ENCODE data around the gene MARVELD3. TPM values are rescaled to one million over a fixed set of nuclear protein-coding genes. Genes with fewer than 3 reads are reported as not detected.

Gene MARVELD3
- polyA plus RNA-seq, 4 donors = 11.9 to 18.0 (median 15.0) TPM

DNA sequence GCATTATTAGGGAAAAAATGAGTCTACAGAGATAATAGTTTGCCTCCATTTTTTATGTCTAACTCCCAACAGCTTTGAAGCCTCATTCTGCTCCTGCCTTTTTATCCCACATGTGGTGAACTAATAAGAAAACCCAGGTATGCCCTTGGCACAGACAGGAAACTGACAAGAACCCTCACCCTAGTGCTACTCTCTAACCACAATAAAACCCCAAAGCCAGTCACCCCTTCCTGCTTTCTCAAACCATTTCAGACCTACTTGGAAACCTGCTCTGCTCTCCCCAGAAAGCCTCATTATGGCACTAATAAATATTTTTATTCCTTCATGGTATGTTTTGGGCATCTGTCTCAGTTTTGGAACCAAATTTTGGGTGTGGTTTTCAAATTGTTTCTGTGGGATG, 3.9 kb upstream of the MARVELD3 start:
- DNase-seq (ENCODE audit: low read depth in 4 of 4, low spot score in 2 of 4) = no peak

DNA sequence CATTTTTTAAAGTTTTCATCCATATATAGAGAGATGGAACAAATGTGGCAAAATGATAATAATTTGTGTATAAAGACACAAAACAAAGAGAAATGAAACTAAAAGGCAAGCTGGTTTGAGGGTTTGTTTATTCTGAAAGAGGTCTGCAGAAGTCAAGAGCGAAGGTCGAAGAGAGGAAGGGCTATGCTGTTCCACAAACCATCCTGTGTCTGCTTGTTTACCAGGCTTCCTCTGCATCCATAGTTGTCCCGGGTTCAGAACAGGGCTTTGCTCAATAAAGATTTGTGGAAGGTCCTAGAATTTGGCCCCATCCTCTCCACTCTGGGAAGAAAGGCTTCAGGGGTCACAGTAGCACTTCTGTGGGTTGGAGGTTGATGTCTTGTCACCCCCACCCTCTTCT, 2.4 kb upstream of the MARVELD3 start:
- no peak for DNase-seq (ENCODE audit: low read depth in 4 of 4, low spot score in 2 of 4)

DNA sequence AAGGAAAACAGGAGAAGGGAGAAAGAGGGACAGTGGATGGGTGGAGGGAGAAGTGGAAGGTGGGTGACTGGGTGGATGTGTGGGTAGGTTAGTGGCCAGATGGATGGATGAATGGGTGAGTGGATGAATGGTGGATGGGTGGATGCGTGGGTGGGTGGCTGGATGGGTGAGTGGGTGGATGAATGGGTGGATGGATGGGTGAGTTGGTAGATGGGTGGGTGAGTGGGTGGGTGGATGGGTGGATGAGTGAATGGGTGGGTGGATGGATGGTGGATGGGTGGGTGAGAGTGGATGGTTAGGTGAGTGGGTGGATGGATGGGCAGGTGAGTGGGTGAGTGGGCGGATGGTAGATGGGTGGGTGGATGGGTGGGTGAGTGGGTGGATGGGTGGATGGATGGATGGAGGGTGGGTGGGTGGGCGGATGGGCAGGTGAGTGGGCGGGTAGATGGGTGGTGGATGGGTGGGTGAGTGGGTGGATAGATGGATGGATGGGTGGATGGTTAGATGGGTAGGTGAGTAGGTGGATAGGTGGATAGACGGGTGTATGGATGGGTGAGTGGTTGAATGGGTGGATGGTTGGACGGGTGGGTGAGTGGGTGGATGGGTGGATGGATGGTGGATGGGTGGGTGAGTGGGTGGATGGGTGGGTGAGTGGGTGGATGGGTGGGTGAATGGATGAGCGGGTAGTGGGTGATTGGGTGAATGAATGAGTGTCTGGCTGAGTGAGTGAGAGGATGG, 702 bp upstream of the MARVELD3 start:
- DNase-seq (ENCODE audit: low read depth in 4 of 4, low spot score in 2 of 4) = no peak

DNA sequence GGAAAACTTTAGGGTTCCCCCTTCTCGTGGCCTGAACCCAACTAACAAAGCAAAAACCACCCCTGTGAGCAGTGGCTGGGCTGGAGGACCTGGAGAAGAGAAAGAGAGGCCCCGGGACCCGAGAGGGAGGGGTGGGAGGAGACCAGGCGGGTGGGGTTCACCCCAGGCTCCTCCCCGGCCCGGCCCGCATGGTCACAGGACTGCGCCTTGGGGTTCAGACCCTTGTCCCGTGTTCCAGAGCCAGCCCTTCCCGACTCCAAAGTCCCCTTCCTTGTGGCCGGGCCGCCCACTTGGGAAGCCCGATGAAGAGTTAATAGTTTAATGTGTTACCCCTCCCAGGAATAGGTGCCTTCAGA, 852 bp downstream of the MARVELD3 start:
- DNase-seq (ENCODE audit: low read depth in 4 of 4, low spot score in 2 of 4) = peak in 1 of 4 donors; percentile 12

DNA sequence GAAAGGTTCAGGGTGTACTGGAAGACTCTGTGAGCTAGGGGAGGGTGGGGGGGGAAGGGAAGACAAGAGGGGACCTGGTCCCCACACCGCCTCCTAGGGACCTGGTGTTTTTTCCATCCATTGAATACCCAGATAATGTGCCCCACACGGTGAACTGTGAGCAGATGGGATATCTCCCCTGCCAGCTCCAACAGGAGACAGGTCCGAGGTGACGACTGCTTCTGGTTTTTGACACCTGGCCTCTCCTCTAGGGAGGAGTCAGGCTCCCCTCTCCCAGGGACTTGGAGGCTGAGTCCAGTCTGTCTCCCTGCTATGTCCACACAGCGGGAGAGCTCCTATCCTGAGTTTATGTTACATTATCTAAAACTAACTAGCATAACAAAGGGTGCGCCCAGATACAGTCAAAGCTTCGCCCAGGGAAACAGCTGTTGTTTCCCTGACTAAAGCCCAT, 1.8 kb downstream of the MARVELD3 start:
- DNase-seq (ENCODE audit: low read depth in 4 of 4, low spot score in 2 of 4) = no peak

DNA sequence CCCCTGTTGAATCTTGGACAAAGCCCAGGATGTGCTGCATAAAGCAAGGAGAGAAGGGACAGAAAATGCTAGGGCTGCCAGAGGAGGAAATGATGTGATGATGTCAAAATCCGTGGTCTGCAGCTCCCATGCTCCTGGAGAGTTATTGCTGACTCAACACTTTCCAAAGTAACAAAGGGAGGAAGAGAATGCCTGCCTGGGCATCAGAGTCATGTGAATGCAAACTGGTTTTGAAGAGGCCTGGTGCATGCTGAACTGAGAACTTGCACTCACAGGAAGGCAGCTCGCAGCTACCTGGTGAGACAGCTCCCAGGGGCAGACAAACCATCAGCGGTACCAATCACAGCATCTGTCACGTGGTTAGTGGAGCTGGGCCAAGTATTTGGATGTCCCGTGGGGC, 2.8 kb downstream of the MARVELD3 start:
- DNase-seq (ENCODE audit: low read depth in 4 of 4, low spot score in 2 of 4) = no peak

DNA sequence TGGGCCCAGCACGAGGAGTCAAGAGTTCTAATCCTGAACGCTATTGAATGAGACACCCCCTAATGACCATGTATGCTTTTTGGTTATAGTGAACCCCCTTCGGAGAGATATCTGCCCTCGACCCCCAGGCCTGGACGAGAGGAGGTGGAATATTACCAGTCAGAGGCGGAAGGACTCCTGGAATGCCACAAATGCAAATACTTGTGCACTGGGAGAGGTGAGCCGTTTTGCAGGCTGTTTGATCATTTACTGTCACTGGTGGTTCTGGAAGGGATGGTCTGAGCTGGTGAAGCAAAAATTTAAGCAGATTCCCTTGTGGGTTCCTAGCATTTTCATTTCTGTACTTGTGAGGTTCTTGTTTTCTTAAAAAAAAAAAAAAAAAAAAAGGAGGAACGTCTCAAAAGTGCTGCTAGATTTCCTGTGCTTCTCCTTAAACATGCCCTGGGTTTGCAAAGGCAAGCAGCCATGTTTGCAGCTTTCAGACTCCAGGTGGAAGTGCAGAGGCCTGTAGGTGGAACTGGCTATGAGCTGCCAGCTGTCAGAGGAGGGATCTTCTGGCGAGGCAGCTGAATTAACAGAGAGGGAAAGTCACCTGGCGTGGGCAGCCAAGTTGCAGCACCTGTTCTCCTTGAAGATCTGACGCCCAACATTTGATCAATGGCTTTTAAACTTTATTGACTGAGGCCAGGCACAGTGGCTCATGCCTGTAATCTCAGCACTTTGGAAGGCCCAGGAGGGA, 3.5 kb downstream of the MARVELD3 start:
- DNase-seq (ENCODE audit: low read depth in 4 of 4, low spot score in 2 of 4) = no peak

DNA sequence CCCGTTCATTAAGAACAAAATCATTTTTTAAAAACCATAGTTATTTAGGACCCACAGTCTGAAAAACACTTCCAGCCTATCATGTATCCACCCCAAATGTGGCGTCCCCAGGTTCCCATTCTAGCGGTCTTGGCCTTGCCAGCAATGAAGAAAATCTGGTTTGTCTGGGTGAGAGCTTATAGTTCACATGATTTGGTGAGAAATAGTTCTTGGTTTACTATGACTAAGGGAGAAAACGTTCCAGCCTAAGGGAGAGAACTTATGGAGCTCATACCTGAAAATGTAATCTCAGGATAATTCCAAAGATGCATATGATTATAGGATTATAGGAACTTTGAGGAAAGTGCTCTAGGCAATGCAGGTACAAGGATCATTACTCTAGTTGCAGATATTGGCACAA, 4.8 kb downstream of the MARVELD3 start:
- no peak for DNase-seq (ENCODE audit: low read depth in 4 of 4, low spot score in 2 of 4)

DNA sequence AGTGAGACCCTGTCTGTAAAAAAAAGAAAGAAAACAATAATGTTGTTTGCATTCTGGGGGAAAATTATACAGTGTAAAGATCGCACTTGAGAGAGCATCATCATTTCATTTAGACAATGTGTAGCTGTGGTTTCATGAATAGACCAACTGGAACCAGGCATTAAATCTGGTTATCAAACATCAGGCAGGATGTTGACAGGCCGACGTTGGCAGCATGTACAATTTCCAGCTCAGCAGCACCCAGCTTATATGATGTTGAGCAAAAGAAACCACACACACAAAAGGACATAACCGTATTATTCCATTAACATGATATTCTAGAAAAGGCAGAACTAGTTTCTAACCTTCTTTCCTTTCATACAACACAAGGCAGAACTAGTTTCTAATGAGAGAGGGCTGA, 5.8 kb downstream of the MARVELD3 start:
- DNase-seq (ENCODE audit: low read depth in 4 of 4, low spot score in 2 of 4) = no peak

DNA sequence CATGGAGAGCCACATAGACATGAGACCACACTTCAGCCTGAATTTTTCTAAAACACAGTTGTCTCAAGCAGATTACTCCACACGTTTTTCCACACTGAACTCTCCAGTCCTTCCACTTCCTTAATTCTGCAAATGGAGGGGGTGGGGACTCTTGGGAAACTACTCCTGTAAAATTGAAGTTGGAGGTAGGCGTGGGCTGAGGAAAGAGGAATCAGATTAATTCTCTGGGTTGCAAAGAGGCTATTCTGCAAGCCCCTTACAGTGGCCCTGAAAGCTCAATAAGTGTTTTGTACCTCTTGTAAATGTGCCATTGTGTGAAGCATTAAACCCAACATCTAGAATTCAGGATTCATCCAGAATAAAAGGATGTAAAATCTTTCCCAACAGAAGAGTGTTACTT, 9.6 kb downstream of the MARVELD3 start:
- no peak for DNase-seq (ENCODE audit: low read depth in 4 of 4, low spot score in 2 of 4)

DNA sequence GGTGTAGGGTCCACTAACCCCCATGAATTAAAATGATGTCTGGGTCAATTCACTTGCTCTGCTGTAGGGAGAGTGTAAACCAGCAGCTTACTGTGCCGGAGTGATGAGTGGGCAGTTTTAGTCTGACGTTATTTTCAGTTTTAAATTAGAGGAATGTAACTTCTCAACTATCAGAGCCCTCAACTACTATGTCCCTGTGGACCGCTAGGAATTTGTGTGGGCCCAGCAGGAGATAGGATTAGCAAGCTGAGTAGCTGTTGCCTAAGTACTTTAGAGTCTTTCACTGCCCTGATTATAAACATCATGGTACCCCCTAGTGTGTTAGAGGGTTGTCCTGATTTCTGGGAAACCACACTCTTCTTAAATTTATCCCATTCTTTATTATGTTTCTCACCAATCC, 11.4 kb downstream of the MARVELD3 start:
- no peak for DNase-seq (ENCODE audit: low read depth in 4 of 4, low spot score in 2 of 4)

DNA sequence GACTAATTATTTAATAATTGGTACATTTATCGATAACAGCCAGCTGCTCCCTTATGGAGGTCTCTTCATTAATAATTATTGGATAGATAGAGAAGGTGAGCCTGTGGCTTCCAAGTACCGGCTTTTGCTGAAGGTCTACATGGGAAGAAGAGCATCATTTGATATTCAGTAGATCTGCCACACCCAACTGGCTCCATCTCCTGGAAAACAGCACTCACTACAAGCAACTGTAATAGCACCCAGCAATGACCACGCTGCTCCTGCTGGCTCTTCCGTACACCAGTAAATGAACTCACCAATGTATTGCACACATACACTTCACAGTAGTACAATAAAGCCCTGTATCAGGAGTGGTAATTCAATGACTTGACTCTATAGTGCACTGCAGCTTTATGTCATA, 19.5 kb downstream of the MARVELD3 start:
- no peak for DNase-seq (ENCODE audit: low read depth in 4 of 4, low spot score in 2 of 4)

DNA sequence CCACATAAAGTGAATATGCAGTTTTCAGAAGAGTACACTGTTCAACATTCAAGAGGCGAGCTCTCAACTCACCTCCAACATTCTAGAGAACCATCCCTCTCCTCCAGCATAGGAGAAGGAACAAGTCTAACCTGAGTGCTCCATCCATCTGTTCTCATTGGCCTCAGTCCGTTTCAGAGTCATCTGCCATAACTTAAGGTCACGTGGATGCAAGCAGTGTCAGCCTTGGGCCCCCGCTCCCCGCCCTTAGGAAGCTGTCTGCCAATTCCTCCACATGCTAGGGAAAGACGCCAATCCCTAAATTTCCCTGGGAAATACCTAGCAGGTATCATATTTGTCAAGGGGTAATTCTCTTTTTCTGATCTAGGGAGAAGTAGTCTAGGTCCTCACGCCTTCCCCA, 21.4 kb downstream of the MARVELD3 start:
- DNase-seq (ENCODE audit: low read depth in 4 of 4, low spot score in 2 of 4) = no peak

DNA sequence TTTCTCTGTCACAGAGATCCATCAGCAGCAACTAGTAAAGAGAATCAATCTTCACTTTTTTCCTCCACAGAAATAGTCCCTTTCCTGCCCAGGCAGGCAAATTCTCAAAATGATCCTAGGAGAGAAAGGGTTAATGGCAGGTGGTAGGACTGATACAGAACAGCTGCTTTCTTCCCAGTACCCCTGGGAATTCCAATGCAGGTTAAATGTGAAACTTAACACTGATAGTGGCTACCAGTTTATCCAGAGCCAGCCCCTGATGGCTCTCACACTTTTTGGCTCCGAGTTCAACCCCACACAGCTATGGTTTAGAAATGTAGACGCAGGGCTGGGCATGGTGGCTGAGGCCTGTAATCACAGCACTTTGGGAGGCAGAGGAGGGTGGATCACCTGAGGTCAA, 22.2 kb downstream of the MARVELD3 start:
- DNase-seq (ENCODE audit: low read depth in 4 of 4, low spot score in 2 of 4) = no peak

DNA sequence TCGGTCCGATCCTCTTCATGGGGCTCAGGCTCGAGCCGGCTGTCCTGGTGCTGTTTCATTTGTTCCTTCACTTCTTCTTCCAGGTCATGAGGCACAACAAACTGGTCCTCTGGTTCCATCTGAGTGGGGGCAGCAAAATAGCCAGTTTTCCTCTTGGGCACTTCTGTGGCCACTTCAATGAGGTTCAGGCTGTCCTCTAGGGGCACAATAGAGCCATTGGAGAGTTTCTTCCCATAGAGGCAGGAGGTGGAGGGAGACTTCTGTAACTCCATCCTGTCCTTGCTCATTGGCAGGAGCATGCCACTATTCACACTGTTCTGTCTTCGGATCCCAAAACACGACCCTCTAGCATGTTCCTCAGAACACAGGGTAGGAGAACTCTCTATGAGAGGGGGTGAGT, 22.9 kb downstream of the MARVELD3 start:
- DNase-seq (ENCODE audit: low read depth in 4 of 4, low spot score in 2 of 4) = no peak

DNA sequence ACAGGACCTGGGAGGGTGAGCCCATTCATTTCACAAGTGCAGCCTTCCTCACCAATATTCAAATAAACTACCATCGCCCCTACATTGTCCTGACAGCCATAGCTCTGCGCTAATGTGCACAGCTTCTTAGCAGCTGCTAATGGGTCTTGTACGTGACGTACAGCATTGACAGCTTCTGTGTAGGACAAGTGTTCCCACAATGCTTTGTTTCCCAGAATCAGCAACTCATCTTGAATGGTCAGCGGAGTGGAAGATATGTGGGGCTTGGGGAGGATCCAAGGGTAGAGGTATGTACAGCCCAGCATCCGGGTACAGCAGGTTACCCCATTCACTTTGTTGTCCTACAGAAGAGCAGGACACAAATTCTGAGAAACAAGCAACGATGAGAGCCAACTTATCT, 23.7 kb downstream of the MARVELD3 start:
- DNase-seq (ENCODE audit: low read depth in 4 of 4, low spot score in 2 of 4) = no peak

DNA sequence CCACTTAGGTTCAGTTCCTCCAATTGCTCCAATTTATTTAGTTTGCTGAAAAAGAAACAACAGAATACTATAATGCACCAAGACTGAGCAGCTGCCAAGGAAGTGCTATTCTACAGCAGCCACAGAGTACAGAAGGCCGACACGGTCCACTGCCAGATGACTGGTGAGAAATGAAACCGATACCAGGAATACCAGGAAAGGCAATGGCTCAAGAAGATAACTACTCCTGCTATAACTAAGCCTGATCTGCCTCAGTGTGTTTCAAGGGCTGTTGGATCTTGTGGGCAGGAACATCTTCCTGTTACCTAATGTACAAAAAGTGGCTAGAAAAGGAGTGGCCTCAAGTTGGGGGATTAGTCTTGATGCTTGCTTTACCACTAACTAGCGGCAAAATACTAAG, 32.8 kb downstream of the MARVELD3 start:
- DNase-seq (ENCODE audit: low read depth in 4 of 4, low spot score in 2 of 4) = peak in 3 of 4 donors; percentile 11 to 21 (median 13)

DNA sequence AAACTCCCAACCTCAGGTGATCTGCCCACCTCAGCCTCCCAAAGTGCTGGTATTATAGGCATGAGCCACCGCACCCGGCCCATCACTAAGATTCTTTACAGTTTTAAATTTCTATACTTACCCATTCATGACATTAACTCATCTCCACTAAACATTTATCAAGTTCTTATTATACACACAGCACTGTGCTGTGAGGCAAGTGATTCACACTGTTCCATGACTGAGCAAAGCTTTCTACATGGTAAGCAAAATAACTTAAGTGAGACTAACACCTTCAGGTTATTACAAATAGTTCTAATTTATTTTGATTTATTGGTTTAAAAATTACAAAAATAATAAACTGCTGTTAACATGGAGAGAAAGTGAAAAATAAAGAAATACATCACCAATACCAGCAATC, 33.5 kb downstream of the MARVELD3 start:
- DNase-seq (ENCODE audit: low read depth in 4 of 4, low spot score in 2 of 4) = no peak

DNA sequence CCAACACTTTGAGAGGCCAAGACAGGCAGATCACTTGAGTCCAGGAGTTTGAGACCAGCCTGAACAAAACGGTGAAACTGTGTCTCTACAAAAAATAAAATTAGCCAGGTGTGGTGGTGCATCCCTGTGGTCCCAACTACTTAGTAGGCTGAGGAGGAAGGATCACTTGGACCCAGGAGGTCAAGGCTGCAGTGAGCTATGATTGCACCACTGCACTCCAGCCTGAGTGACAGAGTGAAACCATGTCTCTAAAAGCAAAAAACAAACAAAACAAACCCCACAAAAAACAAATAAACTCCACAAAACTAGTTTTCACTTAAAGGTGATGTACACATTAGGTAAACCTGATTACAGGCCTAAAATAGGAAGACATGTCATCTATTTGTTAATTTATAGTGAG, 40.3 kb downstream of the MARVELD3 start:
- no peak for DNase-seq (ENCODE audit: low read depth in 4 of 4, low spot score in 2 of 4)

DNA sequence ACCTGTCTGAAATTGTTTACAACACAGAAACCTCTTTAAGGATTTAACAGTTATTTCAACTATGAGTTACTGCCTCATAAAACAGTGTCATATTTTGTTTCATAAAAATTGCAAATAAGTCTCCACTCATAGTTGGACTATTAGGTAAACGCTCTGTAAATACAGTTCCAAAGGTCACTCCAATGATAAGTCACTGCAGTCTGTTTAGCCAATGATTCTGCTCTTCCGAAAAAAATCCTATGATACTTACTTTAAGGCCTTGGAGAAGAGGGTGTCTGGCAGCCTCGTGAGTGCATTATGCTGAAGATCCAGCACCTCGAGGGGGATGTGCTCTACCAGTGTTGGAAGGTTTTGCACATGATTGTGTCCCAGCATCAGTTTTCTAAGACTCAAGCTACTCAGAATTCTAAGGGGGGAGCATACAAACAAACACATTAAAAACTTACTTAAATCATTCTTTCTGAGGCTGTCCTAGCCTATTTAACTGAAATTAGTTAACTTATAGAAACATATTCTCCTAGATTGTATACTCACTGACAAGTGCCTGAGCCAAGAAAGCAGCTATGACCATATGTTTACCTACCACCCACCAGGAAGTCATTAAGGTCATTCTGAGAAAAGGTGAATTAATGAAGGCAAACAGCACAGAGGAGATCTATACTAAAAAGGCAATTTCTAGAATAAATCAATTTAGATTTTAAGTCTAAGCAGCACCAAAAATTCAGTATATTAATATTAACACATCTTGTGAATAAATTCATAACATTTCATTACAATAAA, 41.1 kb downstream of the MARVELD3 start:
- DNase-seq (ENCODE audit: low read depth in 4 of 4, low spot score in 2 of 4) = no peak

DNA sequence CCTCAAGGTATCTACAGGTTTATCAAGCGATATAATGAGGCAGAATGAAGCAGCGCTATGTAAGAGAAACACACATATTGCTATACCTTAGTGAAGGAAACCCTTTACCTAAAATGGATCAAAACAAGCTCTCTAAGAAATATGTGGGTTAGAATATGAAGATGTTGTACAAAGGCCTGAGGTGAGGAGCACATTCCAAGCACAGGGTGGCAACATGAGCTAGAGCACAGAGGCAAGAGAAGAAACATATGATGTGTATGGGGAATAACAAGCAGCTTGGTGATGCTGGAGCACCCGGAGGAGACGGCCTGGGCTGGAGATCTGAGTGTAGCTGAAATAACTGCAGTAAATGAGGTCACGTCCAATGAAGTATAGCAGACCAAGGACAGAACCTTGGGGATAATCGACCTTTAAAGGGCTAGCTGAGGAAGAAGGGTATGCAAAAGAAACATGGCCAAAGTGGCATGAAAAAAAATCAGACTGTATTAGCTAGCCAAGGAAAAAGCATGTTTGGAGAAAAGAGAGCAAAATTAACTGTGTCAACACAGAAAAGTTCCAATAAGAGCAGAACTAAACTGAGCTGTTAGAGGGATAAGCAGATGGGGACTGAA, 44.0 kb downstream of the MARVELD3 start:
- DNase-seq (ENCODE audit: low read depth in 4 of 4, low spot score in 2 of 4) = no peak

Measured in left renal cortex interstitium (tissue), 4 donors.